Activated CD4-positive, alpha-beta T cell treated with anti-CD3 and anti-CD28 coated beads for 48 hours (primary cell): ENCODE data around the gene DNAH9.

Experiments used
- DNase-seq: peaks from one replicate; pipeline ENCODE4 v3.0.0-alpha.2; 2020

Gene DNAH9

GRCh38 chr17:11991461-11991860 lies 393.2 kb downstream of the DNAH9 start:
- no peak for DNase-seq

- no peak for DNase-seq
Observed at GRCh38 chr17:11996722-11997146, 398.5 kb downstream of the DNAH9 start.

GRCh38 chr17:11997147-11997971 lies 399.1 kb downstream of the DNAH9 start, which contains the start of gene ZNF18:
Gene ZNF18 (minus strand): TSS chr17:11997475. CDS start chr17:11992829, 4,646 bp downstream.
- DNase-seq = peak; percentile 97

- no peak for DNase-seq
Observed at GRCh38 chr17:11997972-11998233, 399.6 kb downstream of the DNAH9 start.

- DNase-seq = no peak
Observed at GRCh38 chr17:11999696-12000095, 401.4 kb downstream of the DNAH9 start.

- DNase-seq = no peak
Observed at GRCh38 chr17:12007466-12007865, 409.2 kb downstream of the DNAH9 start.
